Psoas muscle (tissue), 8 donors: ENCODE results near the gene ZNF136. TPM values are rescaled to one million over a fixed set of nuclear protein-coding genes. Genes with fewer than 3 reads are reported as not detected.

Experiments
- ATAC-seq, 4 donors: fragments of 200-7000 bp; cut with Tn5 transposase; one replicate each; pipeline ENCODE4 v1.9.1; 2020; ENCODE audit warnings: moderate library complexity in 3 of 4, mild to moderate bottlenecking in 2 of 4
- DNase-seq, 2 donors: peaks; one replicate each; pipeline ENCODE4 v3.0.0-alpha.2; 2020
- H3K27ac ChIP-seq: fragments of 200-600 bp; one replicate; pipeline ENCODE4 v1.8.0; 2022
- H3K27me3 ChIP-seq, 3 donors: fragments of 200-600 bp in 1 of 3; one replicate each; pipeline versions ENCODE4 v1.6.1 to v1.8.0; 2013 to 2022; ENCODE audit warnings: low read length in 2 of 3, mild to moderate bottlenecking in 2 of 3, moderate library complexity in 1 of 3; ENCODE audit not compliant: insufficient read depth in 3 of 3
- H3K36me3 ChIP-seq, 2 donors: fragments of 200-600 bp in 1 of 2; one replicate each; pipeline versions ENCODE4 v1.6.1 to v1.8.0; 2013 to 2022; ENCODE audit warnings: low read depth in 1 of 2, mild to moderate bottlenecking in 1 of 2, moderate library complexity in 1 of 2; ENCODE audit not compliant: insufficient read depth in 1 of 2
- H3K4me1 ChIP-seq: fragments of 200-600 bp; one replicate; pipeline ENCODE4 v1.8.0; 2022
- H3K4me3 ChIP-seq: fragments of 200-600 bp; one replicate; pipeline ENCODE4 v1.8.0; 2022; ENCODE audit warnings: mild to moderate bottlenecking
- H3K9me3 ChIP-seq: fragments of 200-600 bp; one replicate; pipeline ENCODE4 v1.8.0; 2022
- CTCF ChIP-seq: fragments of 200-600 bp; IDR thresholded peaks from one replicate; pipeline ENCODE4 v1.8.0; 2022; ENCODE audit warnings: antibody characterized with exemption
- WGBS, 3 donors: extraction: QIAGEN DNeasy Blood & Tissue Kit; methylation state at CpG; one replicate each; pipeline versions ENCODE4 v1.1.6 to v1.1.7; 2013; 5-methylcytosine and 5-hydroxymethylcytosine counted together
- intact Hi-C, 2 donors: fragments of 100-400 bp; cut with DNase I; formaldehyde crosslinking; loops; one replicate each; pipeline versions ENCODE4 v1.11.0 to v1.14.2; 2022
- long read RNA-seq, 2 donors: library from polyadenylated mRNA; unstranded; transcript quantifications; one replicate each; pipeline ENCODE4 v2.0.0, GENCODE V29; 2021
- polyA plus RNA-seq, 3 donors: library from polyadenylated mRNA; stranded (reverse); fragments of 200-250 nt; gene quantifications; one replicate each; pipeline ENCODE4 v1.2.3, GENCODE V29; 2013
- total RNA-seq, 4 donors: library from RNA; stranded (reverse); fragmentation: NEBNext Ultra II Directional in 2 of 4; extraction: Animal tissue kit (Norgen Biotek cat#: 25700) in 2 of 4; gene quantifications; one replicate each; pipeline versions ENCODE4 v1.2.1 to v1.2.4, GENCODE V29; 2021 to 2023
- donor health status: healthy with polysubstance abuse.
- donor health status: DM: no; HTN: no; CAD: no; lungs with moderate emphysema.
- donor health status: Bipolar disorder and iron deficiency.
- donor health status: healthy.
- donor health status: DM: yes; HTN: yes; CAD: no.
- donor health status: DM: no; HTN: no; CAD: no.
- donor health status: DM: no; HTN: no; CAD: no.
- donor health status: DM: yes; HTN: yes; CAD: no.

The ZNF136 gene
- 1 to 10 TPM; 2.1 to 3.7 (median 2.7) TPM for total RNA-seq
- 1 to 10 TPM; 1.0 to 2.1 (median 1.8) TPM for polyA plus RNA-seq
- long read RNA-seq, donor 1, partial matches to known transcripts, result 0 of 2 reads
- long read RNA-seq, donor 1, other reads (novel, unspliced or antisense), result 0 of 2 reads
- long read RNA-seq, donor 2, transcript ZNF136-201 (4 exons, 3,643 nt), result major isoform, 7 of 8 reads
- long read RNA-seq, donor 2, partial matches to known transcripts, result 0 of 8 reads
- long read RNA-seq, donor 2, other reads (novel, unspliced or antisense), result 1 of 8 reads

GRCh38 chr19:12162882-12163806 lies at the start of gene ZNF136:
TSS of gene ZNF136 (plus strand) at chr19:12163096. CDS start at chr19:12163204, 108 bp downstream.
- intact Hi-C loops, result no loop called here
- H3K27ac ChIP-seq, result peak within 1 kb of the TSS; percentile 85
- H3K4me3 ChIP-seq, result peak within 1 kb of the TSS; percentile 89
- no peak for TF ChIP-seq CTCF
- ATAC-seq, result peak; percentile 98 to 100 (median 100)
- no peaks in the 10 kb centered on the region for H3K9me3 ChIP-seq
- peaks cover 7% of the 10 kb centered on the region for H3K4me1 ChIP-seq
- no peaks in the 10 kb centered on the region for H3K27me3 ChIP-seq
- DNase-seq, result peak; percentile 93 to 96
- H3K36me3 ChIP-seq, result peaks cover 0 to 10% of the 10 kb centered on the region in 2 donors
- 0 to 1% (median 0%) methylated on average over 51 to 57 of the region's 57 CpGs for WGBS, 3 donors

GRCh38 chr19:12113121-12113520 lies 49.8 kb upstream of the ZNF136 start:
- no peak for DNase-seq
- Histone ChIP-seq H3K4me1 (no peaks in the 10 kb centered on the region), H3K27ac (no peak overlapping the region), H3K4me3 (no peak overlapping the region), H3K27me3 (no peaks in the 10 kb centered on the region), H3K36me3 (peaks cover 11 to 27% of the 10 kb centered on the region in 2 donors), H3K9me3 (peaks cover 7% of the 10 kb centered on the region)
- intact Hi-C loops, result no loop called here
- WGBS, 3 donors, result 84 to 88% (median 88%) methylated on average over 5 of the region's 5 CpGs
- no peak for ATAC-seq
- TF ChIP-seq CTCF, result no peak

GRCh38 chr19:12117201-12117970 lies 45.5 kb upstream of the ZNF136 start:
- DNase-seq, result no peak
- H3K4me3 ChIP-seq, result no peak overlapping the region
- H3K27ac ChIP-seq, result no peak overlapping the region
- ATAC-seq, result no peak
- intact Hi-C loops, result no loop called here
- H3K36me3 ChIP-seq, result peaks cover 4 to 8% of the 10 kb centered on the region in 2 donors
- no peak for TF ChIP-seq CTCF
- no peaks in the 10 kb centered on the region for H3K27me3 ChIP-seq
- WGBS, 3 donors, result 77 to 79% (median 78%) methylated on average over 32 to 33 of the region's 33 CpGs
- no peaks in the 10 kb centered on the region for H3K9me3 ChIP-seq
- no peaks in the 10 kb centered on the region for H3K4me1 ChIP-seq

- no peak overlapping the region for H3K27ac ChIP-seq
- no peaks in the 10 kb centered on the region for H3K27me3 ChIP-seq
- H3K9me3 ChIP-seq, result peaks cover 13% of the 10 kb centered on the region
- DNase-seq, result no peak
- H3K4me3 ChIP-seq, result no peak overlapping the region
- ATAC-seq, result no peak
- WGBS, 3 donors, result 31 to 34% (median 33%) methylated on average over 2 of the region's 2 CpGs
- peak; percentile 22 for TF ChIP-seq CTCF
- intact Hi-C loops, result no loop called here
- no peaks in the 10 kb centered on the region for H3K4me1 ChIP-seq
- H3K36me3 ChIP-seq, result peaks cover 0 to under 1% of the 10 kb centered on the region in 2 donors
These were observed 36.2 kb upstream of the ZNF136 start for GRCh38 chr19:12126707-12127106.
